Thyroid gland (tissue), 4 donors: ENCODE results near the gene ATAD3C. TPM values are rescaled to one million over a fixed set of nuclear protein-coding genes. Genes with fewer than 3 reads are reported as not detected.

Experiments used
- DNase-seq, 2 donors: peaks; one replicate each; pipeline ENCODE4 v3.0.0-alpha.2; 2019
- H3K27ac ChIP-seq, 3 donors: fragments of 200-600 bp; sonication (generic); 1 replicate in 2 of 3; 2 replicates in 1 of 3; pipeline ENCODE4 v1.5.1; 2016 to 2019; ENCODE audit warnings: mild to moderate bottlenecking in 1 of 3, moderate library complexity in 1 of 3
- H3K27me3 ChIP-seq: fragments of 200-600 bp; sonication (generic); one replicate; pipeline ENCODE4 v1.5.1; 2019
- H3K36me3 ChIP-seq, 2 donors: fragments of 200-600 bp; sonication (generic); one replicate each; pipeline ENCODE4 v1.5.1; 2016 to 2019
- H3K4me1 ChIP-seq, 2 donors: fragments of 200-600 bp; sonication (generic); one replicate each; pipeline ENCODE4 v1.5.1; 2017 to 2019
- H3K4me3 ChIP-seq, 3 donors: fragments of 200-600 bp; sonication (generic); replicated peaks in 1 of 3; 1 replicate in 2 of 3; 2 replicates in 1 of 3; pipeline ENCODE4 v1.5.1; 2016; ENCODE audit warnings: mild to moderate bottlenecking in 1 of 3
- H3K9me3 ChIP-seq: fragments of 200-600 bp; sonication (generic); one replicate; pipeline ENCODE4 v1.5.1; 2017
- POLR2A ChIP-seq, 2 donors: fragments of 450-650 bp; IDR thresholded peaks; one replicate each; pipeline ENCODE4 v1.6.1; 2017; ENCODE audit warnings: antibody characterized with exemption in 2 of 2, mild to moderate bottlenecking in 2 of 2, moderate library complexity in 1 of 2
- WGBS, 2 donors: methylation state at CpG; one replicate each; pipeline ENCODE4 v1.1.5; 2017; 5-methylcytosine and 5-hydroxymethylcytosine counted together
- intact Hi-C: fragments of 100-400 bp; cut with DNase I; formaldehyde crosslinking; loops from one replicate; pipeline ENCODE4 v1.15.1; 2023
- total RNA-seq, 4 donors: library from RNA; depleted of rRNA; stranded (reverse); fragments of >200 nt; gene quantifications; one replicate each; pipeline ENCODE4 v1.2.3, GENCODE V29; 2016
- TF ChIP-seq, protein P1 (sequence below), 6 experiments: fragments of 200-600 bp in 3 of 6; fragments of 450-650 bp in 3 of 6; sonication (generic) in 3 of 6; IDR thresholded peaks; one replicate each; pipeline ENCODE4 v1.5.1; 2016 to 2019; ENCODE audit warnings: antibody characterized with exemption in 6 of 6, mild to moderate bottlenecking in 2 of 6, inconsistent platforms in 1 of 6, moderate library complexity in 1 of 6

ATAD3C gene
- total RNA-seq, 4 donors from 2014 or later = 4.9 to 29.9 (median 15.1) TPM

DNA sequence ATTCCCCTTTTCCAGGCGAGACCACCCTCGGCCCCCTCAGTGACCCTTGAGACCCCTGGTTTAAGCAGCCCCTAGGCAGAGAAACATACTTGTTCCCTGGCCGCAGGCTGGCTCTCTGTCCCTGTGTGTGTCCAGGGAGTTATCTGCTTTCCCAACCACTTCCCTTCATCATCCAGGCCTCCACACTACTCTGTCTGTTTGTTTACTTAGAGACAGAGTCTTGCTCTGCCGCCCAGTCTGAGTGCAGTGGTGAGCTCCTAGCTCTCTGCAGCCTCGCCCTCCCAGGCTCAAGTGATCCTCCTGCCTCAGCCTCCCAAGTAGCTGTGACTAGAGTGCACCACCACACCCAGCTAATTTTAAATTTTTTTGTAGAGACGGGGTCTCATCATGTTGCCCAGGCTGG lies 19.8 kb upstream of the ATAD3C start:
- Histone ChIP-seq H3K9me3 (no peaks in the 10 kb centered on the region), H3K36me3 (no peaks in the 10 kb centered on the region), H3K27ac (peak overlapping the region in 2 of 3 donors; percentile 47 to 73), H3K27me3 (no peaks in the 10 kb centered on the region), H3K4me1 (peaks cover 10 to 53% of the 10 kb centered on the region in 2 donors), H3K4me3 (no peak overlapping the region)
- DNase-seq = no peak
- TF ChIP-seq, protein P1, sequence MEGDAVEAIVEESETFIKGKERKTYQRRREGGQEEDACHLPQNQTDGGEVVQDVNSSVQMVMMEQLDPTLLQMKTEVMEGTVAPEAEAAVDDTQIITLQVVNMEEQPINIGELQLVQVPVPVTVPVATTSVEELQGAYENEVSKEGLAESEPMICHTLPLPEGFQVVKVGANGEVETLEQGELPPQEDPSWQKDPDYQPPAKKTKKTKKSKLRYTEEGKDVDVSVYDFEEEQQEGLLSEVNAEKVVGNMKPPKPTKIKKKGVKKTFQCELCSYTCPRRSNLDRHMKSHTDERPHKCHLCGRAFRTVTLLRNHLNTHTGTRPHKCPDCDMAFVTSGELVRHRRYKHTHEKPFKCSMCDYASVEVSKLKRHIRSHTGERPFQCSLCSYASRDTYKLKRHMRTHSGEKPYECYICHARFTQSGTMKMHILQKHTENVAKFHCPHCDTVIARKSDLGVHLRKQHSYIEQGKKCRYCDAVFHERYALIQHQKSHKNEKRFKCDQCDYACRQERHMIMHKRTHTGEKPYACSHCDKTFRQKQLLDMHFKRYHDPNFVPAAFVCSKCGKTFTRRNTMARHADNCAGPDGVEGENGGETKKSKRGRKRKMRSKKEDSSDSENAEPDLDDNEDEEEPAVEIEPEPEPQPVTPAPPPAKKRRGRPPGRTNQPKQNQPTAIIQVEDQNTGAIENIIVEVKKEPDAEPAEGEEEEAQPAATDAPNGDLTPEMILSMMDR (IDR thresholded peaks at IDR 0.05) = no peak
- TF ChIP-seq POLR2A (IDR thresholded peaks at IDR 0.05) = no peak
- WGBS, 2 donors = 61 to 68% methylated on average over 6 of the region's 6 CpGs
- intact Hi-C loops = no loop called here

DNA sequence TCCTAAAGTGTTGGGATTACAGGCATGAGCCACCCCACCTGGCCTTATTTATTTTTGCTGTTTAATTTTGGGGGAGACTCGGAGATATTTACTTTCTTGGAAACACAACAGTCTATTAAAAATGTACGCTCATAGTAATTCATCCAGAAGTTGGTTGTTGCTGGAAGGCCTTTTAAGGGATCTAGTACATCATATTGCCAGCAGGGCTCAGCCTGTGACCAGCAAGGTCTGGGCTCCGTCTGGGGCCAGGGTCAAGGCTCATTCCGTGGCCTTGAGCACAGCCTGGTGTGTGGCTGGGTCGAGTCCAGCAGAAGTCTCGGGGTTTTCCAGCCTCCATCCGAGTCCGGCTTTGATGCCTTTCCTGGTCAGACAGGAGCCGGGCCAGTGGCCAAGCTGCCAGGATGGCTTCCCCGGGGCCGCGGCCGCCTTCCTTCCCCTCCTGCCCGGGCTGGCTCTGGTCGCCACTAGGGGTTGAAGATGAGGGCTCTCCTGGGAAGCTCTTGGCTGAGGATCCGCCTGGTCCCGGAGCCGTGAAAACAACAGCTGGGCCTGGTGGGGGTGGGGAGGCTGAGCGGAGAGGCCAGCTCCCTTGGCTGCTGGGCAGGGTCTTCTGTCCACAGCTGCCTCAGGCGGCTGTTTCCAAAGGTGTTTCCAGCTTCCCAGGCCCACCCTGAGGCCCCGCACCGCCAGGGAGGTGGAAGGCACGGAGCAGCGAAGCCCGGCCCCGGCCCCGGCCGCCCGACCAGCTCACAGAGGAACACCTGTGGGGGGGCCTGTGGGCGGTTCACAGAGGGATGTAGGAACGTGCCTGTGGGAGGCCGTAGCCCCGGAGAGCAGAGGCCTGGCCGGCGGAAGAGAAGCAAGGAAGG lies 19.1 kb upstream of the ATAD3C start:
- DNase-seq = peak; percentile 79 to 83
- Histone ChIP-seq H3K27me3 (no peaks in the 10 kb centered on the region), H3K4me1 (peaks cover 16 to 60% of the 10 kb centered on the region in 2 donors), H3K9me3 (no peaks in the 10 kb centered on the region), H3K36me3 (no peaks in the 10 kb centered on the region), H3K4me3 (no peak overlapping the region), H3K27ac (peak overlapping the region; percentile 69 to 73 (median 71))
- intact Hi-C loops = no loop called here
- TF ChIP-seq POLR2A (IDR thresholded peaks at IDR 0.05) = peak in 1 of 2 donors; percentile 11
- TF ChIP-seq, protein P1 (IDR thresholded peaks at IDR 0.05) = peak in 4 of 6 experiments; percentile 23 to 33 (median 28)
- WGBS, 2 donors = 16 to 17% methylated on average over 12 to 34 of the region's 35 CpGs

- WGBS, 2 donors = 62 to 71% methylated on average over 9 to 15 of the region's 18 CpGs
- H3K27ac ChIP-seq = peak overlapping the region; percentile 69 to 73 (median 71)
- H3K4me1 ChIP-seq = peaks cover 16 to 66% of the 10 kb centered on the region in 2 donors
- intact Hi-C loops = no loop called here
- no peak overlapping the region for H3K4me3 ChIP-seq
- no peaks in the 10 kb centered on the region for H3K36me3 ChIP-seq
- H3K9me3 ChIP-seq = no peaks in the 10 kb centered on the region
- TF ChIP-seq, protein P1 (IDR thresholded peaks at IDR 0.05) = no peak
- no peak for TF ChIP-seq POLR2A (IDR thresholded peaks at IDR 0.05)
- DNase-seq = no peak
- H3K27me3 ChIP-seq = no peaks in the 10 kb centered on the region
These were observed 18.3 kb upstream of the ATAD3C start for GRCh38 chr1:1430992-1431844.

- intact Hi-C loops = no loop called here
- H3K4me3 ChIP-seq = no peak overlapping the region
- 72 to 81% methylated on average over 5 of the region's 5 CpGs for WGBS, 2 donors
These were observed 17.6 kb upstream of the ATAD3C start for GRCh38 chr1:1431845-1432273.

More at GRCh38 chr1:1431845-1432273, 17.6 kb upstream of the ATAD3C start:
- TF ChIP-seq, protein P1 (IDR thresholded peaks at IDR 0.05) = no peak
- TF ChIP-seq POLR2A (IDR thresholded peaks at IDR 0.05) = no peak
- Histone ChIP-seq H3K27ac (peak overlapping the region in 2 of 3 donors; percentile 69 to 73), H3K4me1 (peaks cover 16 to 70% of the 10 kb centered on the region in 2 donors), H3K36me3 (no peaks in the 10 kb centered on the region), H3K9me3 (no peaks in the 10 kb centered on the region), H3K27me3 (no peaks in the 10 kb centered on the region)
- no peak for DNase-seq
